Gastrocnemius medialis (tissue), 4 donors: ENCODE results near the gene DNAJC11.

Source experiments
- POLR2A ChIP-seq, 2 donors: fragments of 450-650 bp; IDR thresholded peaks; one replicate each; pipeline ENCODE4 v1.6.1; 2017; ENCODE audit warnings: antibody characterized with exemption in 2 of 2, mild to moderate bottlenecking in 2 of 2, moderate library complexity in 2 of 2
- TF ChIP-seq, protein P1 (sequence below), 5 experiments: fragments of 450-650 bp in 3 of 5; fragments of 200-600 bp in 2 of 5; sonication (generic) in 2 of 5; IDR thresholded peaks in 4 of 5; conservative IDR thresholded peaks in 1 of 5; 1 replicate in 4 of 5; 2 replicates in 1 of 5; pipeline ENCODE4 v1.5.1; 2016 to 2019; ENCODE audit warnings: antibody characterized with exemption in 5 of 5, mild to moderate bottlenecking in 3 of 5, moderate library complexity in 3 of 5

GRCh38 chr1:6623269-6623965, 78.2 kb downstream of the DNAJC11 start:
- TF ChIP-seq, protein P1, sequence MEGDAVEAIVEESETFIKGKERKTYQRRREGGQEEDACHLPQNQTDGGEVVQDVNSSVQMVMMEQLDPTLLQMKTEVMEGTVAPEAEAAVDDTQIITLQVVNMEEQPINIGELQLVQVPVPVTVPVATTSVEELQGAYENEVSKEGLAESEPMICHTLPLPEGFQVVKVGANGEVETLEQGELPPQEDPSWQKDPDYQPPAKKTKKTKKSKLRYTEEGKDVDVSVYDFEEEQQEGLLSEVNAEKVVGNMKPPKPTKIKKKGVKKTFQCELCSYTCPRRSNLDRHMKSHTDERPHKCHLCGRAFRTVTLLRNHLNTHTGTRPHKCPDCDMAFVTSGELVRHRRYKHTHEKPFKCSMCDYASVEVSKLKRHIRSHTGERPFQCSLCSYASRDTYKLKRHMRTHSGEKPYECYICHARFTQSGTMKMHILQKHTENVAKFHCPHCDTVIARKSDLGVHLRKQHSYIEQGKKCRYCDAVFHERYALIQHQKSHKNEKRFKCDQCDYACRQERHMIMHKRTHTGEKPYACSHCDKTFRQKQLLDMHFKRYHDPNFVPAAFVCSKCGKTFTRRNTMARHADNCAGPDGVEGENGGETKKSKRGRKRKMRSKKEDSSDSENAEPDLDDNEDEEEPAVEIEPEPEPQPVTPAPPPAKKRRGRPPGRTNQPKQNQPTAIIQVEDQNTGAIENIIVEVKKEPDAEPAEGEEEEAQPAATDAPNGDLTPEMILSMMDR (IDR thresholded peaks at IDR 0.05 in 4 of 5, conservative IDR thresholded peaks at IDR 0.05 in 1 of 5): no peak
- no peak for TF ChIP-seq POLR2A (IDR thresholded peaks at IDR 0.05)
